Measurements from ENCODE around the gene SPSB4. TPM values are rescaled to one million over a fixed set of nuclear protein-coding genes. Genes with fewer than 3 reads are reported as not detected.
A peak's percentile ranks its signal among the peaks of the same experiment; 100 is the strongest.

SPSB4 gene
- total and polyA plus RNA-seq, 9 of the 15 experiments (the other 6 are each of a cell fraction or from before 2014, with no cell fraction given): not detected

DNA sequence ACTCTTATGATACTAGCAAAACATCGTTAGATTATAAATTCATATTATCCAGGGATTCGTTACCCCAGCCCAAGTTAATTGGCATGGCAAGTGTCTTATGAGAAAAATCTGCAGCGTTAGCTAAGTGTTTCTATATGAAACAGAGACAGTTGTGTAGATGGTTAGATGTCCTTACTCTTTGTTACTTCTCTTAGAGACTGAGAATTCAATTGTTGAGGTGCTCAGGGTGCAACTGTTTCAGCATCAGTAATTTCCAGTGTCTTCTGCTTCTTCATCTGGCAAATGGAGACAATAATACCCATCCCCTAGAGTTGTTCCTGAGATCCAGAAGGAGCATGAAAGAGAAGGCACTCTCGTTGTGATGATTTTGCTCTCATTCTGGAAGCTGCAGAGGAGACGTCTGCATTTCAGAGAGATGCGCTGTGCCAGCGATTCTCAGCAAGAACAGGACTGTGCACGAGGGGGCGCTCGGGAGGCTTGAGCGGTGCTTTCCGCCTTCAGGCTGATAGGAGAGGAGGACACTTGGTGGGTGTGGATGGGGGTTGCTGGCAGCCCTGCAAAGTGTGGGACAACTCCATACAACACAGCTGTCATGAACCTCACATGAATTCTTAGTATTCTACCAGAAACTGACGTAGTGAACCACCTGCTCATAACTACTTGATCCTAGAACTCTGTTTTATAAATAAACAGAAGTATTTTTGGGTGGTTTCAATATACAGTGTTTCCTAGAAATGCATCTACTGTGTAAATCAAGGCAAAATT is 39.7 kb upstream of the SPSB4 start:
- Histone ChIP-seq H3K9ac (ENCODE audit: insufficient read depth in 1 of 2, low read depth in 2 of 2, low read length in 2 of 2) (no peak overlapping the region), H3K27ac (ENCODE audit: extremely low read depth, low read depth, low read length) (no peak overlapping the region), H3K9me3 (replicated peaks; ENCODE audit: control insufficient read depth, insufficient read depth, low read depth, low read length) (no peaks in the 10 kb centered on the region), H3K79me2 (ENCODE audit: control insufficient read depth, insufficient read depth, low read length) (no peaks in the 10 kb centered on the region), H2AFZ (ENCODE audit: low read depth, low read length) (no peak overlapping the region), H3K4me3 (no peak overlapping the region), H3K27me3 (ENCODE audit: control insufficient read depth in 2 of 2, insufficient read depth in 2 of 2, low read length in 2 of 2) (peaks cover 9 to 29% of the 10 kb centered on the region in 2 experiments), H4K20me1 (replicated peaks; ENCODE audit: control insufficient read depth, insufficient read depth, low read length) (no peaks in the 10 kb centered on the region), H3K4me2 (ENCODE audit: insufficient read depth, low read length) (no peak overlapping the region), H3K9me1 (ENCODE audit: control insufficient read depth, insufficient read depth, low read length) (no peaks in the 10 kb centered on the region), H3K36me3 (ENCODE audit: control insufficient read depth, insufficient read depth, low read length) (no peaks in the 10 kb centered on the region), H3K4me1 (replicated peaks in 1 of 2; ENCODE audit: control insufficient read depth in 2 of 2, insufficient read depth in 2 of 2, low read length in 2 of 2) (peaks cover 0 to 4% of the 10 kb centered on the region in 2 experiments; a peak in 1 of 5 replicates)
- in situ Hi-C loops (cut with MboI): loop anchor here (5.0 to 25.0 kb wide), 2 partner anchors 96 to 176 kb away; no protein-coding TSS in a partner anchor
- DNase-seq (ENCODE audit: extremely low read depth in 1 of 4, low spot score in 3 of 4) (peak; percentile 49 to 80 (median 60)), ATAC-seq (peak; percentile 99), FAIRE-seq (peak; percentile 86)
- BruUV-seq (replicated peaks): no TSS peak
- 2% methylated on average over 13 of the region's 13 CpGs for WGBS (ENCODE audit: insufficient coverage, low coverage, missing lambda C conversion rate)
- intact Hi-C loops (cut with micrococcal nuclease): loop anchor here (1.0 kb wide), 2 partner anchors 95 to 181 kb away; no protein-coding TSS in a partner anchor
- CTCF ChIA-PET (ENCODE audit: low intra/inter-chr PET ratio): interaction anchor here (0.6 to 2.7 kb wide), 5 partner anchors 94 to 245 kb away, joined by 3 to 12 read pairs (median 6); no protein-coding TSS in a partner anchor
- POLR2A ChIA-PET: no interaction called here
- TF ChIP-seq KLF16 (IDR thresholded peaks at IDR 0.05) (peak; percentile 66), RBBP5 (IDR thresholded peaks at IDR 0.05; ENCODE audit: borderline replicate concordance, insufficient read depth, low read length, poor library complexity, severe bottlenecking) (no peak), RAD21 (CRISPR knock-in tag; conservative IDR thresholded peaks at IDR 0.05 in 1 of 2, IDR thresholded peaks at IDR 0.05 in 1 of 2) (peak; percentile 59 to 79), ZNF778 (CRISPR knock-in tag; IDR thresholded peaks at IDR 0.05) (no peak), MYC (IDR thresholded peaks at IDR 0.05; ENCODE audit: low read depth, low read length) (0 out of 2 replicates have a peak, but pooled peaks have one; percentile 9), MYC (CRISPR knock-in tag; IDR thresholded peaks at IDR 0.05; ENCODE audit: borderline replicate concordance, low read depth) (no peak), ZNF324 (CRISPR knock-in tag; IDR thresholded peaks at IDR 0.05) (no peak), RFX7 (CRISPR knock-in tag; IDR thresholded peaks at IDR 0.05) (no peak)
- TF ChIP-seq, protein P1, sequence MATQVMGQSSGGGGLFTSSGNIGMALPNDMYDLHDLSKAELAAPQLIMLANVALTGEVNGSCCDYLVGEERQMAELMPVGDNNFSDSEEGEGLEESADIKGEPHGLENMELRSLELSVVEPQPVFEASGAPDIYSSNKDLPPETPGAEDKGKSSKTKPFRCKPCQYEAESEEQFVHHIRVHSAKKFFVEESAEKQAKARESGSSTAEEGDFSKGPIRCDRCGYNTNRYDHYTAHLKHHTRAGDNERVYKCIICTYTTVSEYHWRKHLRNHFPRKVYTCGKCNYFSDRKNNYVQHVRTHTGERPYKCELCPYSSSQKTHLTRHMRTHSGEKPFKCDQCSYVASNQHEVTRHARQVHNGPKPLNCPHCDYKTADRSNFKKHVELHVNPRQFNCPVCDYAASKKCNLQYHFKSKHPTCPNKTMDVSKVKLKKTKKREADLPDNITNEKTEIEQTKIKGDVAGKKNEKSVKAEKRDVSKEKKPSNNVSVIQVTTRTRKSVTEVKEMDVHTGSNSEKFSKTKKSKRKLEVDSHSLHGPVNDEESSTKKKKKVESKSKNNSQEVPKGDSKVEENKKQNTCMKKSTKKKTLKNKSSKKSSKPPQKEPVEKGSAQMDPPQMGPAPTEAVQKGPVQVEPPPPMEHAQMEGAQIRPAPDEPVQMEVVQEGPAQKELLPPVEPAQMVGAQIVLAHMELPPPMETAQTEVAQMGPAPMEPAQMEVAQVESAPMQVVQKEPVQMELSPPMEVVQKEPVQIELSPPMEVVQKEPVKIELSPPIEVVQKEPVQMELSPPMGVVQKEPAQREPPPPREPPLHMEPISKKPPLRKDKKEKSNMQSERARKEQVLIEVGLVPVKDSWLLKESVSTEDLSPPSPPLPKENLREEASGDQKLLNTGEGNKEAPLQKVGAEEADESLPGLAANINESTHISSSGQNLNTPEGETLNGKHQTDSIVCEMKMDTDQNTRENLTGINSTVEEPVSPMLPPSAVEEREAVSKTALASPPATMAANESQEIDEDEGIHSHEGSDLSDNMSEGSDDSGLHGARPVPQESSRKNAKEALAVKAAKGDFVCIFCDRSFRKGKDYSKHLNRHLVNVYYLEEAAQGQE (IDR thresholded peaks at IDR 0.05; ENCODE audit: borderline replicate concordance): peak; percentile 57; the same call in 1 of the 2 replicates
- TF ChIP-seq, protein P1 (CRISPR knock-in tag; IDR thresholded peaks at IDR 0.05; ENCODE audit: low read depth): no peak
- TF ChIP-seq, protein P2, sequence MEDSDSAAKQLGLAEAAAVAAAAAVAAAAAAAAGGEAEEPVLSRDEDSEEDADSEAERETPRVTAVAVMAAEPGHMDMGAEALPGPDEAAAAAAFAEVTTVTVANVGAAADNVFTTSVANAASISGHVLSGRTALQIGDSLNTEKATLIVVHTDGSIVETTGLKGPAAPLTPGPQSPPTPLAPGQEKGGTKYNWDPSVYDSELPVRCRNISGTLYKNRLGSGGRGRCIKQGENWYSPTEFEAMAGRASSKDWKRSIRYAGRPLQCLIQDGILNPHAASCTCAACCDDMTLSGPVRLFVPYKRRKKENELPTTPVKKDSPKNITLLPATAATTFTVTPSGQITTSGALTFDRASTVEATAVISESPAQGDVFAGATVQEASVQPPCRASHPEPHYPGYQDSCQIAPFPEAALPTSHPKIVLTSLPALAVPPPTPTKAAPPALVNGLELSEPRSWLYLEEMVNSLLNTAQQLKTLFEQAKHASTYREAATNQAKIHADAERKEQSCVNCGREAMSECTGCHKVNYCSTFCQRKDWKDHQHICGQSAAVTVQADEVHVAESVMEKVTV (CRISPR knock-in tag; IDR thresholded peaks at IDR 0.05): 0 out of 2 replicates have a peak, but pooled peaks have one; percentile 33
